Stomach smooth muscle (tissue), 2 donors: Measurements from ENCODE around the gene GNB2.
A peak's percentile ranks its signal among the peaks of the same experiment; 100 is the strongest.
"Not testable (repeated sequence)": the region's sequence is repeated elsewhere in the genome, so short reads cannot be mapped to it uniquely, and the experiment has no call there.

Experiments
- H3K27ac ChIP-seq: one replicate; pipeline ENCODE4 v1.7.0; 2013; ENCODE audit warnings: mild to moderate bottlenecking, low read length, inconsistent platforms
- H3K27me3 ChIP-seq, 2 donors: one replicate each; pipeline ENCODE4 v1.7.0; 2013; ENCODE audit warnings: low read length in 2 of 2; ENCODE audit not compliant: insufficient read depth in 2 of 2, control insufficient read depth in 1 of 2
- H3K36me3 ChIP-seq, 2 donors: one replicate each; pipeline ENCODE4 v1.7.0; 2013; ENCODE audit warnings: low read length in 2 of 2; ENCODE audit not compliant: control insufficient read depth in 2 of 2, insufficient read depth in 2 of 2
- H3K4me1 ChIP-seq: one replicate; pipeline ENCODE4 v1.7.0; 2013; ENCODE audit warnings: low read length; ENCODE audit not compliant: control insufficient read depth, insufficient read depth
- H3K4me3 ChIP-seq, 2 donors: one replicate each; pipeline ENCODE4 v1.7.0; 2013; ENCODE audit warnings: low read length in 2 of 2
- H3K9ac ChIP-seq, 2 donors: one replicate each; pipeline ENCODE4 v1.7.0; 2013; ENCODE audit warnings: low read length in 2 of 2, mild to moderate bottlenecking in 1 of 2
- H3K9me3 ChIP-seq, 2 donors: one replicate each; pipeline ENCODE4 v1.7.0; 2013; ENCODE audit warnings: low read length in 2 of 2; ENCODE audit not compliant: control insufficient read depth in 2 of 2
- donor health status: healthy.
- donor health status: Pancreatic carcinoma.

The GNB2 gene

GRCh38 chr7:100667331-100668068, 6.0 kb upstream of the GNB2 start:
- Histone ChIP-seq H3K36me3 (no peaks in the 10 kb centered on the region), H3K4me3 (no peak overlapping the region), H3K27ac (no peak overlapping the region)

GRCh38 chr7:100668069-100668449, 5.5 kb upstream of the GNB2 start:
- no peak overlapping the region for H3K9ac ChIP-seq
- H3K36me3 ChIP-seq: no peaks in the 10 kb centered on the region
- H3K4me1 ChIP-seq: peaks cover 1% of the 10 kb centered on the region
- no peak overlapping the region for H3K4me3 ChIP-seq
- no peaks in the 10 kb centered on the region for H3K27me3 ChIP-seq
- H3K27ac ChIP-seq: no peak overlapping the region
- H3K9me3 ChIP-seq: no peaks in the 10 kb centered on the region

More at GRCh38 chr7:100667331-100668068, 6.0 kb upstream of the GNB2 start:
- Histone ChIP-seq H3K27me3 (no peaks in the 10 kb centered on the region), H3K9ac (no peak overlapping the region), H3K4me1 (no peaks in the 10 kb centered on the region), H3K9me3 (no peaks in the 10 kb centered on the region)

- H3K36me3 ChIP-seq, H3K4me3 ChIP-seq, H3K9ac ChIP-seq, H3K4me1 ChIP-seq, H3K27ac ChIP-seq, H3K9me3 ChIP-seq, H3K27me3 ChIP-seq: not testable (repeated sequence)
Measured at GRCh38 chr7:100669106-100669505, 4.4 kb upstream of the GNB2 start.

- H3K9me3 ChIP-seq: no peaks in the 10 kb centered on the region
- H3K27me3 ChIP-seq: no peaks in the 10 kb centered on the region
- no peak overlapping the region for H3K27ac ChIP-seq
- no peaks in the 10 kb centered on the region for H3K36me3 ChIP-seq
- H3K4me1 ChIP-seq: peaks cover 3% of the 10 kb centered on the region
- no peak overlapping the region for H3K9ac ChIP-seq
- no peak overlapping the region for H3K4me3 ChIP-seq
Measured at GRCh38 chr7:100670074-100670473, 3.5 kb upstream of the GNB2 start.

GRCh38 chr7:100671353-100672327, 1.9 kb upstream of the GNB2 start:
- no peak overlapping the region for H3K27ac ChIP-seq
- peaks cover 7% of the 10 kb centered on the region for H3K4me1 ChIP-seq
- no peak overlapping the region for H3K4me3 ChIP-seq

GRCh38 chr7:100673942-100674410, 436 bp downstream of the GNB2 start:
- peaks cover 15 to 16% of the 10 kb centered on the region in 2 donors for H3K36me3 ChIP-seq
- H3K4me3 ChIP-seq: peak overlapping the region; percentile 84 to 89
- no peaks in the 10 kb centered on the region for H3K9me3 ChIP-seq
- peaks cover 12% of the 10 kb centered on the region for H3K4me1 ChIP-seq
- H3K9ac ChIP-seq: peak overlapping the region; percentile 83 to 92
- peak overlapping the region; percentile 95 for H3K27ac ChIP-seq
- H3K27me3 ChIP-seq: no peaks in the 10 kb centered on the region

More at GRCh38 chr7:100671353-100672327, 1.9 kb upstream of the GNB2 start:
- Histone ChIP-seq H3K9me3 (no peaks in the 10 kb centered on the region), H3K36me3 (peaks cover 0 to 2% of the 10 kb centered on the region in 2 donors), H3K27me3 (no peaks in the 10 kb centered on the region), H3K9ac (no peak overlapping the region)

- Histone ChIP-seq H3K4me3 (peak overlapping the region; percentile 84 to 89), H3K9me3 (no peaks in the 10 kb centered on the region), H3K27ac (peak overlapping the region; percentile 95), H3K9ac (peak overlapping the region; percentile 74 to 92), H3K4me1 (peaks cover 12% of the 10 kb centered on the region), H3K27me3 (no peaks in the 10 kb centered on the region), H3K36me3 (peaks cover 16 to 18% of the 10 kb centered on the region in 2 donors)
Measured at GRCh38 chr7:100674411-100675104, 1.0 kb downstream of the GNB2 start.

- H3K9me3 ChIP-seq: no peaks in the 10 kb centered on the region
- H3K27me3 ChIP-seq: no peaks in the 10 kb centered on the region
- peak overlapping the region; percentile 74 to 92 for H3K9ac ChIP-seq
- peaks cover 16% of the 10 kb centered on the region for H3K4me1 ChIP-seq
- peak overlapping the region; percentile 84 to 89 for H3K4me3 ChIP-seq
- peak overlapping the region; percentile 95 for H3K27ac ChIP-seq
- peaks cover 16 to 18% of the 10 kb centered on the region in 2 donors for H3K36me3 ChIP-seq
Measured at GRCh38 chr7:100675105-100675451, 1.5 kb downstream of the GNB2 start.

GRCh38 chr7:100675581-100676350, 2.2 kb downstream of the GNB2 start:
- Histone ChIP-seq H3K36me3 (peaks cover 16 to 18% of the 10 kb centered on the region in 2 donors), H3K4me3 (peak overlapping the region; percentile 66 to 89), H3K4me1 (peaks cover 19% of the 10 kb centered on the region), H3K27me3 (no peaks in the 10 kb centered on the region), H3K9ac (peak overlapping the region; percentile 55 to 57), H3K27ac (peak overlapping the region; percentile 58), H3K9me3 (no peaks in the 10 kb centered on the region)
